SU-DHL-6 (cell line): Measurements from ENCODE around the gene TAGLN2.

Experiments
- H2AFZ ChIP-seq: fragments of 200-600 bp; sonication (generic); 2 replicates; pipeline ENCODE4 v1.6.1; 2014; ENCODE audit warnings: low read depth, mild to moderate bottlenecking, moderate library complexity, mixed read lengths, antibody characterized with exemption, low read length; ENCODE audit not compliant: severe bottlenecking
- H3F3A ChIP-seq: fragments of 200-600 bp; shearing (Covaris generic); 2 replicates; pipeline ENCODE4 v1.6.0; 2016; ENCODE audit warnings: antibody characterized with exemption, mild to moderate bottlenecking; ENCODE audit not compliant: insufficient read depth
- H3K27ac ChIP-seq: fragments of 200-600 bp; sonication (generic); 2 replicates; pipeline ENCODE4 v1.5.1; 2016; ENCODE audit warnings: low read depth, mild to moderate bottlenecking, low read length, moderate library complexity, mixed read lengths
- H3K27me3 ChIP-seq: fragments of 200-600 bp; sonication (generic), shearing (Covaris generic); 2 replicates; pipeline ENCODE4 v1.6.0; 2014; ENCODE audit warnings: mild to moderate bottlenecking, low read length
- H3K36me3 ChIP-seq: fragments of 200-600 bp; sonication (generic); 2 replicates; pipeline ENCODE4 v1.6.1; 2014; ENCODE audit warnings: mild to moderate bottlenecking, low read length, mixed read lengths
- H3K4me2 ChIP-seq: fragments of 300-600, 200-600 bp; shearing (Covaris generic), sonication (generic); 2 replicates; pipeline ENCODE4 v1.6.0; 2014; ENCODE audit warnings: low read length, low read depth, mild to moderate bottlenecking; ENCODE audit not compliant: poor library complexity, severe bottlenecking
- H3K4me3 ChIP-seq: fragments of 200-600 bp; sonication (generic); 2 replicates; pipeline ENCODE4 v1.5.1; 2014; ENCODE audit warnings: antibody characterized with exemption, low read length, mild to moderate bottlenecking, mixed read lengths; ENCODE audit not compliant: insufficient read depth, poor library complexity, severe bottlenecking
- H3K79me2 ChIP-seq: fragments of 200-600 bp; sonication (generic); 2 replicates; pipeline ENCODE4 v1.6.1; 2014; ENCODE audit warnings: mild to moderate bottlenecking, low read length, moderate library complexity; ENCODE audit not compliant: insufficient read depth
- H3K9ac ChIP-seq: fragments of 200-600 bp; sonication (generic); 2 replicates; pipeline ENCODE4 v1.7.0; 2014; ENCODE audit warnings: mild to moderate bottlenecking, low read length
- H3K9me2 ChIP-seq: fragments of 200-600 bp; sonication (generic); replicated peaks from 2 replicates; pipeline ENCODE4 v1.6.1; 2014; ENCODE audit warnings: low read length; ENCODE audit not compliant: insufficient read depth
- H3K9me3 ChIP-seq: fragments of 200-600 bp; sonication (generic); 2 replicates; pipeline ENCODE4 v1.6.1; 2014; ENCODE audit warnings: low read length, mixed read lengths; ENCODE audit not compliant: insufficient read depth
- H4K20me1 ChIP-seq: fragments of 200-600 bp; sonication (generic); 2 replicates; pipeline ENCODE4 v1.6.1; 2014; ENCODE audit warnings: low read depth, mild to moderate bottlenecking, antibody characterized with exemption, low read length, moderate library complexity, mixed read lengths
- EZH2phosphoT487 ChIP-seq: fragments of 200-600 bp; sonication (generic), shearing (Covaris generic); conservative IDR thresholded peaks from 2 replicates; pipeline ENCODE4 v1.6.1; 2018; ENCODE audit warnings: mild to moderate bottlenecking, antibody characterized with exemption, low read length, moderate library complexity, mixed read lengths
- TF ChIP-seq, protein P1 (sequence below): fragments of 200-600 bp; sonication (generic); IDR thresholded peaks from one replicate; pipeline ENCODE4 v1.5.1; 2017; ENCODE audit warnings: antibody characterized with exemption, mild to moderate bottlenecking, low read length, moderate library complexity; ENCODE audit not compliant: insufficient read depth, poor library complexity, severe bottlenecking

Gene TAGLN2

DNA sequence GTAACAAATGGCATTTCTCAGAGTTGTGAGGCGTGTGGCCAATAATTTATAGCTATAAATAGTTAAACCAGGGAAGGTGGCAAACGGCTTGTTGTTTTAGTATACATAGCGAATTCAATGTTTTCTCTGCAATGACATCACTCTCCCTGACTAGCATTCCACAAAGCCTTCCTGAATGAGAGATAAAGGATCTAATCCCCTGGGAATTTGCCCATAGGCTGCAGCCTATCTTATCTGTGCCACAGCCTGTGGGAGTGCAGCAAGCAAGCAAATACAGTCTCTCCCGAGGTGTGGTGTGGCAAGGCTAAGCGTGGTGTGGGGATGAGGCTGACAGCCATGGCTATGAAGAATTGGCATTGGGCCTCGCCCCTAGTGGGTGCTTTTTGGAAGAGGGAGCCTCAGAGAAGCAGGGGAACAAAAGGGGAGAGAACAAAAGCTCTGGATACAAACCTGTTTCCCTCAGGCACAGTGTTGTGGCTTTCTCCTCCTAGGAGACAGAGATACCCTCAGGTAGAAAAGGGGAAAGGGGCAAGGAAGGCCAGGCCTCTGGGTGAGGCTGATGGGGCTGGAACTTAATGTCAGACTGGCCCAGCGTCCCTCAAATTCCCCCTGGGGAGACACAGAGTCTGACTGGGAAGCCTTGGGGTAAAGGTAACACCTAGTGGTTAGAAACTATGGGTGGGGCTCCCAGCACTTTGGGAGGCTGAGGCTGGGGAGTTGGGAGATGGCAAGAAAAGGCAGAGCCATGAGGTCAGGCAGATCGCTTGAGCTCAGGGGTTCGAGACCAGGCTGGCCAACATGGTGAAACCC lies 8.9 kb downstream of the TAGLN2 start:
- Histone ChIP-seq H3K27ac (no peak overlapping the region), H2AFZ (no peak overlapping the region), H3K36me3 (0 out of 2 replicates have a peak, but pooled peaks cover 6% of the 10 kb centered on the region), H3K9me3 (no peaks in the 10 kb centered on the region), H3K27me3 (no peaks in the 10 kb centered on the region), H3K4me2 (no peak overlapping the region), H3K4me3 (no peak overlapping the region), H3K79me2 (peaks cover 14% of the 10 kb centered on the region; the same call in 1 of the 2 replicates), H3K9ac (no peak overlapping the region), H4K20me1 (no peaks in the 10 kb centered on the region; the same call in 1 of the 2 replicates), H3F3A (peaks cover 5% of the 10 kb centered on the region), H3K9me2 (no peaks in the 10 kb centered on the region)
- TF ChIP-seq EZH2phosphoT487: no peak
- TF ChIP-seq, protein P1, sequence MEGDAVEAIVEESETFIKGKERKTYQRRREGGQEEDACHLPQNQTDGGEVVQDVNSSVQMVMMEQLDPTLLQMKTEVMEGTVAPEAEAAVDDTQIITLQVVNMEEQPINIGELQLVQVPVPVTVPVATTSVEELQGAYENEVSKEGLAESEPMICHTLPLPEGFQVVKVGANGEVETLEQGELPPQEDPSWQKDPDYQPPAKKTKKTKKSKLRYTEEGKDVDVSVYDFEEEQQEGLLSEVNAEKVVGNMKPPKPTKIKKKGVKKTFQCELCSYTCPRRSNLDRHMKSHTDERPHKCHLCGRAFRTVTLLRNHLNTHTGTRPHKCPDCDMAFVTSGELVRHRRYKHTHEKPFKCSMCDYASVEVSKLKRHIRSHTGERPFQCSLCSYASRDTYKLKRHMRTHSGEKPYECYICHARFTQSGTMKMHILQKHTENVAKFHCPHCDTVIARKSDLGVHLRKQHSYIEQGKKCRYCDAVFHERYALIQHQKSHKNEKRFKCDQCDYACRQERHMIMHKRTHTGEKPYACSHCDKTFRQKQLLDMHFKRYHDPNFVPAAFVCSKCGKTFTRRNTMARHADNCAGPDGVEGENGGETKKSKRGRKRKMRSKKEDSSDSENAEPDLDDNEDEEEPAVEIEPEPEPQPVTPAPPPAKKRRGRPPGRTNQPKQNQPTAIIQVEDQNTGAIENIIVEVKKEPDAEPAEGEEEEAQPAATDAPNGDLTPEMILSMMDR: no peak

DNA sequence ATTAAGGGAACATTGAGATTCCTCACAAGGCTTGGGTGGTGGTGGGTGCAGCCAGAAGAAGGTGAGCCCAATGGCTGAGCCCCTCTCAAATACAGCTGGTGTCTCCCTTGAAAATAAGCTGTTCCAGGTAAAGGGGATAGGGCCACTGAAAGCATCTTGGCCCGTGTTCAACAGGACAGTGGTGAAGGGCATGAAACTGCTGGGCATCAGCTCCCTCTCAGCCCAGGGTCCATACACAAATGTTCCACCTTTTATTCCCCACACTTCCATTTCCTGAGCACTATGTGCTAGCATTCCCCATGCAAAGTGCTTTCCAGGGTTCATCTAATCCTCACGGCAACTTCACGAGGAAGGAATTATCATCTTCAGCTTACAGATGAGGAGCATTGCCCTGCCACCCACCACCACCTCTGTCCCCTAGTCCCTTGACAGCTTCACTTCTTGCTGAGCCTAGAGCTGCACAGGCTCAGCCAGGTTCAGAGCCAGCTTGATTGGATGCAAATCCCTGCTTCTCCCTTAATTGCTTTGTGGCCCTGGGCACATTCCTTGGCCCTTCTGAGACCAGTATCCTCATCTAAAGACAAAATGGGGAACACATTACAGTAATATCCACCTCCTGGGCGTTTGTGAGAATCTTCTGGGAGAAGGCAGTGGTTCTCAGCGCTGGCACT lies 9.6 kb downstream of the TAGLN2 start:
- Histone ChIP-seq H3K4me3 (no peak overlapping the region), H2AFZ (no peak overlapping the region), H3K9me2 (no peaks in the 10 kb centered on the region), H4K20me1 (no peaks in the 10 kb centered on the region; the same call in 1 of the 2 replicates), H3K4me2 (no peak overlapping the region), H3K36me3 (0 out of 2 replicates have a peak, but pooled peaks cover 2% of the 10 kb centered on the region), H3K9me3 (no peaks in the 10 kb centered on the region), H3K9ac (no peak overlapping the region), H3F3A (0 out of 2 replicates have a peak, but pooled peaks cover 4% of the 10 kb centered on the region), H3K79me2 (peaks cover 7% of the 10 kb centered on the region; the same call in 1 of the 2 replicates), H3K27me3 (no peaks in the 10 kb centered on the region), H3K27ac (no peak overlapping the region)
- no peak for TF ChIP-seq EZH2phosphoT487
- TF ChIP-seq, protein P1: no peak

DNA sequence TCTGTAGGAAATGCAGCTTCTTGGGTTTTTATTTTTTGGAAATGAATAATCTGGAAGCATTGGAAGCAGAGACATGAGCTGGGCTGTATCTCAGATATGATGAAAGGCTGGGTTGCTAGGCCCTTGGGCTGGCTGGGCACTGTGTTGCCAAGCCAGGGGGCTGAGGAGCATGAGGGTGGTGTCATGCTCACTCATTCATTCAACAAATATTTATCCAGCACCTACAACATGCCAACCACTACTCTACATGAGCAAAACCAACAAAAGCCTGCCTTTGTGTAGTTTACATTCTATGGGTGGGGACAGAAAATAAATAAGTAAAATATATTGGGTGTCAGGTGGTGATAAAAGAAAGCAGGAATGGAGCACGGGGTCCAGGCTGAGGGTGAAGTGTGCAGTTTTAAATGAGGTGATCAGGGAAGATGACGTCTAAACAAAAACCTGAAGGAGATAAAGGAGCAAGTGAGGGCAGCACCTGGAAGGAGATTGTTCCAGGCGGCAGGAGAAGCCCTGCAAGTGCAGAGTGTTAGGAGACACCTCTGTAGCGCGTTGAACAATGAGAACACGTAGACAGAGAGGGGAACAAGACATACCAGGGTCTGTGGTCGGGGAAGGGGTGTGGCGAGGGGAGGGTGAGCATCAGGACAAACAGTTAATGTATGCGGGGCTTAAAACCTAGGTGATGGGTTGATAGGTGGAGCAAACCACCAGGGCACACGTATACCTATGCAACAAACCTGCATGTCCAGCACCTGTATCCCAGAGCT lies 10.9 kb downstream of the TAGLN2 start:
- no peak overlapping the region for H3K27ac ChIP-seq

More for the DNA sequence above, 10.9 kb downstream of the TAGLN2 start:
- Histone ChIP-seq H3K79me2 (no peaks in the 10 kb centered on the region), H3K36me3 (no peaks in the 10 kb centered on the region), H3K9me2 (no peaks in the 10 kb centered on the region), H3K27me3 (no peaks in the 10 kb centered on the region), H3K4me2 (no peak overlapping the region), H3K9me3 (no peaks in the 10 kb centered on the region), H3K4me3 (no peak overlapping the region), H3F3A (0 out of 2 replicates have a peak, but pooled peaks cover 4% of the 10 kb centered on the region), H2AFZ (no peak overlapping the region), H4K20me1 (no peaks in the 10 kb centered on the region; the same call in 1 of the 2 replicates), H3K9ac (no peak overlapping the region)
- TF ChIP-seq, protein P1: no peak
- no peak for TF ChIP-seq EZH2phosphoT487
